T-helper 1 cell treated with Interleukin-12 subunit alpha and Interleukin-12 subunit beta and Interleukin-4 antibody, amounts not matched to agents 30 μg/mL and 1 μg/mL, for 36 hours (primary cell): ENCODE measurements around the gene ZFYVE21.
A peak's percentile ranks its signal among the peaks of the same experiment; 100 is the strongest.

ENCODE experiments used
- H3K27ac Mint-ChIP-seq: one replicate; pipeline ENCODE4 v1.8.0; 2021; ENCODE audit warnings: mild to moderate bottlenecking, mixed read lengths
- H3K27me3 Mint-ChIP-seq: one replicate; pipeline ENCODE4 v1.8.0; 2021; ENCODE audit warnings: low read depth, mixed read lengths
- H3K36me3 Mint-ChIP-seq: one replicate; pipeline ENCODE4 v1.8.0; 2021; ENCODE audit warnings: low read depth, mixed read lengths
- H3K4me1 Mint-ChIP-seq: one replicate; pipeline ENCODE4 v1.8.0; 2021; ENCODE audit warnings: low read depth, mixed read lengths
- H3K4me3 Mint-ChIP-seq: one replicate; pipeline ENCODE4 v1.8.0; 2021; ENCODE audit warnings: mild to moderate bottlenecking, moderate library complexity, mixed read lengths
- H3K9me3 Mint-ChIP-seq: one replicate; pipeline ENCODE4 v1.8.0; 2021; ENCODE audit warnings: mixed read lengths

Gene ZFYVE21

DNA sequence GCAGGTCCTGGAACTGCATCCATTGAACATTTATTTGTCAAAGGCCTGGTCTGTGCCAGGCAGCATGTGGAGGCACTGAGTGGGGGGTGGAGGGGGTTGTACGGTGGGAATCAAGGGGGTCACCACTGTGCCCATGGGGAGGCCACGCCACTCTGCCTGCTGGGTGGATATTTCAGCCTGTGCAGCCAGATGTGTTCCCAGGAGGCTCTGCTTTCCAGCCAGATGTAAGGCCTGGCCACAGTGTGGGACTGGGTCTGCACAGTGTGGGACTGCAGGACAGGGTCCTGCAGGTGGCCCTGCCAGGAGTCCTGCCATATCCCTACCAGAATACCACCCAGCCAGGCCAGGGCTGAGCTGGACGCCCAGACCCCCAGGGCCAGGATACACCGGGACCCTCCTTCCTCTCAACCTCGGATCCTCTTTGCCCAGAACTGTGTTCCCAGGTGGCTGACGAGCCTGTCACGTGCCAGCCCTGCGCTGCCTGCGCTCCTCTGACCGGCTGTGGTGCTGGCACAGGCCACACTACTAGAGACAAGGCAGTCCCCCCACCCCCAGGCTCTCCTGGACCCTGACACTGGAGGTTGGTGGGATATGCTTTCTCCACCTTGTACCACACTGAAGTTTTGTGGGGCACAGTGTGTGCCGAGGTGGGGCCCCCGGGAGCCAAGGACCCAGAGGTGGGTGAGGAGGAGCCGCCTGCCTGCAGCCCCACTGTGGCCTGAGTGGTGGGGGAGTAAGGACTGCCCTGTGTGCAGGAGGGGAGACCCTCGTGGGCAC lies 17.8 kb upstream of the ZFYVE21 start:
- H3K9me3 Mint-ChIP-seq: no peaks in the 10 kb centered on the region
- no peak overlapping the region for H3K27ac Mint-ChIP-seq
- H3K4me3 Mint-ChIP-seq: no peak overlapping the region
- H3K4me1 Mint-ChIP-seq: no peaks in the 10 kb centered on the region
- H3K27me3 Mint-ChIP-seq: no peaks in the 10 kb centered on the region
- H3K36me3 Mint-ChIP-seq: peaks cover 2% of the 10 kb centered on the region

DNA sequence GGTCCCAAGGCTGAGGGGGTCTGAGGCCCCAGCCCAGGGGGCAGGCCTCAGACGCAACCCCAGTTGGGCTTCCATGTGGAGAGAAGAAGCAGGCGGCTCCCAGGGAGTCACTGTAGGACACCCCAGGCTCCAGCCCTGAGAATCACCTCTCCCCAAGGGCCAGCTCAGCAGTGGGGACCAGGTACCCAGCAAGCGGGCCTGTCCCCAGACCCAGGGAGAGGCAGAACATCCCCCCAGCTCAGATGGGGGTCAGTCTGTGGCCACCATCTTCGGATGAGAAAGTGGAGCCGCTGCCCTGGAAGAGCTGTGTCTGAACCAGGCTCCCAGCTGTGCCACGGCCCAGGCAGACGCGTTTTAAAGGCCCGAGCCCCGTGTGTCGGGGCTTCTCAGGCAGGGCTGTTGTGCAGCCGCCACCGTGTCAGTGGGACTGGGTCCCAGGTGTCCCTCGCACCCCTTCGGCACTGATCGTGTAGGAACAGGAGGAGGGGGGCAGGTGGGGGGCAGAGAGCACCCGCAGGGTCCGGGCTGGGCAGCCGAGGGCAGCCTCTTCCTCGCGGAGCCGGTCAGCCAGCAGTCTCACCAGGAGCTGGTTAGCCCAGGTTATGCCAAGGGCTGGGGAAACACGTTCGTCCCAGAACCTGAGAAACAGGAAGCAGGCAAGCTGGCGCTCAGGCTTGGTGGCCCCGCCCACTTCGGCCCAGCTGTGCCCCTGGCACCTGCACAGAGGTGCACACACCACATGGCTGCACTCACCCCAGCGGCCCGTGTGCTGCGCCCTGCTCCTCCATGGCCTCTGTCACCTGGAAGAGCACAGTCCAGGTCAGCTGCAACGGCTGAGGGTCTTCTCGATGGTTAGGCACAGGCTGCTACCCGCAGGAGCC lies 17.0 kb upstream of the ZFYVE21 start:
- no peak overlapping the region for H3K27ac Mint-ChIP-seq
- peaks cover 5% of the 10 kb centered on the region for H3K36me3 Mint-ChIP-seq
- H3K4me3 Mint-ChIP-seq: no peak overlapping the region
- H3K4me1 Mint-ChIP-seq: peaks cover 2% of the 10 kb centered on the region
- H3K9me3 Mint-ChIP-seq: no peaks in the 10 kb centered on the region
- H3K27me3 Mint-ChIP-seq: no peaks in the 10 kb centered on the region

DNA sequence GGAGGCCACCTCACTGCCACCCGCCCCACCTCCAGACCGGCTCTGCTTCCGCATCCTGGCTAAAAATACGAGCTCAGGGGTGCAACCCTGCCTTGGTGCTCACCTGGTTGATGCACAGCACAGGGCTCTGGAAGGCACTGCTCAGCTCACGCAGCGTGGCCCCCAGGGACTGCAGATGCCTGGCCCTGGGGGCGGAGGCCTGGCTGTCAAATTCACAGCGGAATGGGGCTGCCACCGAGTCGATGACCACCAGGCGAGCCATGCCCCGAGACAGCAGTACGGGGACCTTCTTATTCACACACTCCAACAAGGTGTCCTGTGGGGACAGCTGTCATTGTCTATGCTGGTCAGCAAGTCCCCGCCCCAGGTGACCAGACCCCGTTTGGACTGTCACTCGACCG lies 16.3 kb upstream of the ZFYVE21 start:
- no peaks in the 10 kb centered on the region for H3K27me3 Mint-ChIP-seq
- peaks cover 8% of the 10 kb centered on the region for H3K36me3 Mint-ChIP-seq
- H3K4me1 Mint-ChIP-seq: peaks cover 6% of the 10 kb centered on the region
- no peak overlapping the region for H3K4me3 Mint-ChIP-seq
- no peak overlapping the region for H3K27ac Mint-ChIP-seq
- no peaks in the 10 kb centered on the region for H3K9me3 Mint-ChIP-seq

DNA sequence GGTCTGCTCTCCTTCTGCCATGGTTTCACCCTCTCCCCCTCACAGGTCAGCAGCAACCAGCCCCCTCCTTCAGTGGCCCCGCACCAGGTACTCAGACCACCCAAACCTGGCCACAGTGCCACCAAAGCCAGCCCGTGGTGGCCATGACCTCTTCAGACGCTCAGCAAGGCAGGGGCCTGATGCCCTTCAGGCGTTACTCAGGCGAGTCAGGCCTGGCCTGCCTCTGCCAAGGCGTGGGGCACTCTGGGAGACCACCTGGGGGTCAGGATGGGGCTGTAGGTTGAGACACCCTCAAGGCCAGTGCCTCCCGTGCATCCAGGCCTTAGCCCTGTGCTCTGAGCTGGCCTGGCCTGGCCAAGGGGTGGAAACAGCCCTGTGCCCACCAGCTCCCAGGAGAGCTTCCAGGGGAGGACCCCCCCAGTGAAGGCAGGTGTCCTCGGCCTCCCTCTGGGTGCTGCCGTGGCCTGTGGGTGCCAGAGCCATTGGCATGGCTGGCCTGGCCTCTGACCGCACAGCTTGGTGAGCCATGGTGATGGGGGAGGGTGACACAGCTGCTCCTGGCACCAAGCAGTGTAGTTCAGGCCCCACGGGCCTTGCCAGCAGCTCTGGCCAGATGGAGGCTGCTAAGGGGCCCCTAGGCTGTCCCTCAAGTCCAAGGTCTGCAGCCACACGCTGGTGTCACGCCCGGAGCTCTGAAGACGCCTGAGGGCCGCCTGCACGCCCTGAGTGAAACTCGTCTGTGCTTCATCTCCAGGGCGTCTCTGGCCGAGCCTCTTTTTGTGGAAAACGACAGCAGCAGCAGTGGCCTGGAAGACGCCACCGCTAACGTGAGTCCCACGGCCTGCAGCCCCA lies 15.5 kb upstream of the ZFYVE21 start:
- no peak overlapping the region for H3K27ac Mint-ChIP-seq
- no peaks in the 10 kb centered on the region for H3K9me3 Mint-ChIP-seq
- no peaks in the 10 kb centered on the region for H3K27me3 Mint-ChIP-seq
- H3K4me1 Mint-ChIP-seq: peaks cover 9% of the 10 kb centered on the region
- peaks cover 8% of the 10 kb centered on the region for H3K36me3 Mint-ChIP-seq
- no peak overlapping the region for H3K4me3 Mint-ChIP-seq

DNA sequence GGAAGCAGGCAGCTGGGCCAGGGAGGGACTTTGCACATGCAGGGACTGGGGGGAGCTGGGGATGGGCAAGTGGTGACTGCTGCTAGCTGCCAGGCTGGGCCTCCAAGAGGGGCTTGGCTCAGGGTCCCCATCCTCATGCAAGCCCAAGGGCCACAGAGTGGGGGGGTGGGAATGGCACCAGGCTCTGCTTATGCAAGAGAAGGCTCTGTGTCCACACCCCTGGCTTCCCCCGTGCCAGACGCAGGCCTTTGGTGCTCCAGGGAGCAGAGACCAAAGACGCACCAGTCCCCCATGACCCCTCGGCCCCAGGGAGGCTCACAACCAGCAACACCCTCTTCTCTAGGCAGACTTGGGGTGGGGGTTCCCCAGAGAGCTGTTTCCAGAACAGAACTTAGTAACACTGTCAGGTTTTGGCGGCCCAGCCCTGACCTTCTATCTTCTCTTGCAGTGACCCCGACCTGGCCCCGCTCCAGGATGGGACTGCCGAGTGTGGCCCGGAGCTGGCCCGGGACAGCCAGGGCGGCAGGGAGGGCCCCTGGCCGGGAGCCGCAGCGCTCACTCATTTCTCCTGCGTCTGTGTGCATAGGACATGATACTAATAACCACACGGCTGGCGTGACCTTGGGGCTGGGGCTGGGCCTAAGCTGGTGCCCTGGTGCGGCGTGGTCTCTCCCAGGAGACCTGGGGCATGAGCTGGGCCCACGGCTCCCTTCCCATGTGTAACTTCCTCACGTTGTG lies 14.7 kb upstream of the ZFYVE21 start:
- no peak overlapping the region for H3K4me3 Mint-ChIP-seq
- H3K27ac Mint-ChIP-seq: no peak overlapping the region
- H3K4me1 Mint-ChIP-seq: peaks cover 9% of the 10 kb centered on the region
- H3K27me3 Mint-ChIP-seq: no peaks in the 10 kb centered on the region
- H3K9me3 Mint-ChIP-seq: no peaks in the 10 kb centered on the region
- H3K36me3 Mint-ChIP-seq: peaks cover 8% of the 10 kb centered on the region

DNA sequence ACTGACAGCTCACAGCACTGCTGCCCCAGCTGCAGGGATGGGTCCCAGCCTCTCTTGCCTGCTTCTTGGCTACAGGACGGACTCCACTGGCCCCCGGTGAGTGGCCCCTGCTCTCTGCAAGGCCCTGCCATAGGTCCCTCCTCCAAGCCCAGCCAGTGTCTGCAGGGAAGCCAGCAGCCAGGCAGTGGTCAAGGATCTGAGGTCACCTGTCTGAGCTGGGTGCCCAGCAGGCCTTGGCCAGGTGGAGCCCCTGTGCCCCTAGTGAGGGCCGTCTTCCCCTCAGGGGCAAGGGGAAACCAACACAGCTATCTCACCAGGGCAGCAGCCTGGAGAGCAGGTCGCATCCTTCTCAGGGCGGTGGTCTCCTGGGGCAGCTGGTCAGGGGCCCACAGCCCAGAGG lies 13.5 kb upstream of the ZFYVE21 start:
- Mint-ChIP-seq H3K9me3 (no peaks in the 10 kb centered on the region), H3K4me1 (peaks cover 9% of the 10 kb centered on the region), H3K4me3 (no peak overlapping the region), H3K36me3 (peaks cover 8% of the 10 kb centered on the region), H3K27me3 (no peaks in the 10 kb centered on the region), H3K27ac (no peak overlapping the region)

DNA sequence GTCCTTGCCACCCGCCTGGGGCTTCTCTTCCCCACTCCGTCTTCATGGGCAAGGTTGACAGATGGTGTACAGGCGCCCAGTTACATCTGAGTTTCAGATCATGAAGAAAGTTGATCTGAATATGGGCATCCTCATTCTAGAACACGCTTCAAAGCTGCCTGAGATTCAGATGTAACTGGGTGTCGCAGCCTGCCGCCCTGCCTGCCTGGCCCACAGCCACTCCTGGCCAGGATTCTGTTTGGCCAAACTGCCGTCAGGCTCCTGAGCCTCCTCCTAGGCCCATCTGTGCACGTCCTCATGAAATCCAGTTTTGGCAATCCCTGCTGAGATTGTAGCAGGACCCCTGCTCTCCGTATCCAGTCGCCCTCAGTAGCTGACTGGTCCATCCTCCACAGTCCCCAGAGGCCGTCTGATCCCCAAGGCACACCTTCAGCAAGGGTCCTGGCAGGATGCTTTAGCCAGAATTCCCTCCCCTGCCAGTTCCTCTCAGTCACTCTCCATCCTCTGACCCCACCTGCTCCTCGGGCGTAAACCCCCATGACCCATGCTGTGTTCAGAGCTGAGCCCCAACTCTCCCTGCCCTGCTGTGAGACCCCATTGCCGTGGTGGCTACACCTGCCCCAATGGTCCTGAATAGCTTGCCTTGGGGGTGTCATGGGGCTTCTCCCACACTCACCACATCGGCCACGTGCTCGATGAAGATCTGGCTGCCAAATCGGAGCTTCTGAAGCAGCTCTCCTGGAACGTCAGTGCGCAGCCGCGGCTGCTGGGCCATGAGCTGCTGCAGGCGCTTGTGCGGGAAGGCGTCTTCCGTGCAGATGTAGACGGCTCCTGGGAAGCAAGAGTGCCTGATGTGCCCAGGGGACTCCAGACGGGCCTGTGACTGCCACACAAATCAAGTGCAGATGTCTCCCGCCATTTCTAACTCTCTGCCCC lies 12.8 kb upstream of the ZFYVE21 start:
- Mint-ChIP-seq H3K27me3 (no peaks in the 10 kb centered on the region), H3K4me3 (no peak overlapping the region), H3K4me1 (peaks cover 9% of the 10 kb centered on the region), H3K9me3 (no peaks in the 10 kb centered on the region), H3K36me3 (peaks cover 8% of the 10 kb centered on the region), H3K27ac (no peak overlapping the region)

DNA sequence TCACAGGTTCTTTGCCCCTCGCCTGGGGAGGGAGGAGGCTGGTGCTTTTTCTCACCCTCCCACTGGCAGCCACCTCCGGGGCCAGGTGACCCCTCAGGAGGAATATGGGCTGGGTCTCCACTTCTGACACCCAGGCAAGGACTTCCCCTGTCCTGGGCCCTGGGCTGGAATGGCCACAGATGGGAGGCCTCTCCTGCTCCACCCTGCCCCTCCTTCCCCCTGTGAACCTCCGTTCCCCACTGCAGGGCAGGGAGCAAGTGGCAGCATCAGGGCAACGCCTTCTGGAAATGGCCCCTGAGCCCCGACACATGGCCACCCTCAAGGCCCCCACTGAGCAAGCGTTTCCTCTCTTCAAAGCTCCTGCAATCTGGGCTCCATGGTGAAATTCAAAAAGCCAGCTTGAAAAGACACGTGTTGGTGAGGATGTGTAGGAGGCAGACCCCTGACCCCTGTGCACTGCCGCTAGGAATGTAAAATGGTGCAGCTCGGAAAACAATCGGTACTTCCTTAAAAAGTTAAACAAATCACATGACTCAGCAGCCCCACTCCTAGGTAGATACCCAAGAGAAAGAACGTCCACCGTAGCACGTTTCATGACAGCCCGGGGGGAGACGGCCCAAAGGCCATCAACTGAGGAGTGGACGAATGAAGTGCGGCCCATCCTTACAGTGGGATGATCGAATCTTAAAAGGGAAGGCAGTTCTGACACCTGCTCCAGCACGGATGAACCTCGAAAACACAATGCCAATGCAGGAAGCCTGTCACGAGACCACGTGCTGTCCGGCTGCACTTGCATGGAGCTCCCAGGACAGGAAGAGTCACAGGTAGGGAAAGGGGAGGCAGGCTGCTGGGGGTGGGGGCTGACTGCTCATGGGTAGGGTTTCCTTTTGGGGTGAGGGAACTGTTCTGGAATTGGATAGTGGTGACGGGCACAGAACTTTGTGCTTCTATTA lies 11.9 kb upstream of the ZFYVE21 start:
- Mint-ChIP-seq H3K9me3 (no peaks in the 10 kb centered on the region), H3K27me3 (no peaks in the 10 kb centered on the region), H3K27ac (peak overlapping the region; percentile 1), H3K4me1 (peaks cover 9% of the 10 kb centered on the region), H3K36me3 (peaks cover 8% of the 10 kb centered on the region), H3K4me3 (no peak overlapping the region)

DNA sequence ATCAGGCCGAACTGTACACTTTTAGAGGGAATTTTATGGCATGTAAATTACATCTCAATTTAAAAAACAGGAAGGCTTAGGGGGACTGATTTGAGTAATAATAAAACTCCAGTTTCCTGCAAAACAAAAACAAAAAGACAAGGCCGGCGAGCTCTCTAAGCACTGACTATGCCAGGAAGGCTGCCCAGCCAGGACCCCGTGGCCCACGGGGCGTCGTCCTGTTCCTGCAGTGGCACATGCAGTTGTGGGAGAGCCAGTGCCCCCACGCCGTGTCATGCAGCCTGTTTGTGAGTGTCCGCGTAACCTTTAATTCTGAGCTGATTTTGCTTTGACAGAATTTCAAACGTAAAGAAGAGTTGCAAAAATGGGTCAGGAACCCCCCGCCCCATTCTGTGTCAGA lies 10.9 kb upstream of the ZFYVE21 start:
- Mint-ChIP-seq H3K36me3 (peaks cover 12% of the 10 kb centered on the region), H3K27me3 (no peaks in the 10 kb centered on the region), H3K9me3 (no peaks in the 10 kb centered on the region), H3K4me1 (peaks cover 11% of the 10 kb centered on the region), H3K27ac (no peak overlapping the region), H3K4me3 (no peak overlapping the region)

DNA sequence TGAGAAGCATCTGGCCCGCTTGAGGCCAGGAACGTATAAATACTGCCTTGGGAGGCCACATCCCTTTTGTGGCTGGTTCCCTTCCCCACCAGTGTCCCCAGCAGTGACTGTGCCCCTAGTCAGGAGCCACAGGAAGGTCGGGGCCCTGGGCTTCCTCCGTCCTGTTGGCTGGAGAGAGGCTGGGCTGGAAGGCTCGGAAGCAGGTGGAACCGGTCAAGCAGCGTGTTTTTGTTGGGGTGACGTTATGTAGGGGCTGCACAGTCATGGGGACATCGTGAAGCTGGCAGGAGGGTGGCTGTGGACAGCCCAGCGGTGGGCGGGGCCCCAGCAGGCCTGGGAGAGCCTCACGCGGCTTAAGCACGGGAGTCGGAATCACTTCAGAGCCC lies 10.5 kb upstream of the ZFYVE21 start:
- peaks cover 12% of the 10 kb centered on the region for H3K36me3 Mint-ChIP-seq
- H3K27me3 Mint-ChIP-seq: no peaks in the 10 kb centered on the region
- H3K27ac Mint-ChIP-seq: no peak overlapping the region
- no peak overlapping the region for H3K4me3 Mint-ChIP-seq
- H3K9me3 Mint-ChIP-seq: no peaks in the 10 kb centered on the region
- peaks cover 11% of the 10 kb centered on the region for H3K4me1 Mint-ChIP-seq

DNA sequence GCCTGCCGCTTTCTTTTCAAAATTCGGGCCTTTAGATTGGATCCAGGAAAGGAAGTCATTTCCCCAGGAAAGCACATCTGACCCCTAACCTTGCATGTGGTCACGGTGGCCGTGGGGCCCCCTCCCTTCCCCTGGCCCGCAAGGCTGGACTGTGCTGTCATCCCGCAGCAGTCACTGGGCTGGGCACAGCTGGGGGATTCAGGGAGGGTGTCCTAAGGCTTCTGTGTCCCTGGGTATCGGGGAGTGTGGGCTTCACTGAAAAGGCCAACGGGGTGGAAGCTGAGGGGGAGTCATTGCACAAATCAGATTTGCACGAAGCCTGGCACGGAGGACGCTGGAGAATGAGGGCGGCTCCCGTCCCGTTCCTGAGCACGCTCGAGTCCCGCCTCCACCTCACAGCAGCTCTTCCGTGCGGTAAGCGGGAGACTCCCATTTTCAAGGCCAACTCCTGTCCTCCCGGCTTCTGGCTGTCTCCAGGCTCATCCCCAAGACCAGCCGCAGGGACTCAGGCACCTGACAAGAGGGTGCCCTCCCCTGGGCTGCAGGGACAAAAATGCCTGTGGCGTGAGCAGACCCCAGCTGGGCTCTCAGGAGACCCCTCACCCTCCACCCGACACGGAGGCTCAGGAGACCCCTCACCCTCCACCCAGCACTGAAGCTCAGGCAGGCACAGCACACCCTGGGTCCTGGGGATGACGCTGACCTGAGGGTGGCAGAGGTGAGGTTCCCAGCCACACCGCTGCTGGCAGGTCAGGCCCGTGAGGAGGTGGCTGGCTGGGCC lies 9.9 kb upstream of the ZFYVE21 start:
- Mint-ChIP-seq H3K36me3 (peaks cover 12% of the 10 kb centered on the region), H3K9me3 (no peaks in the 10 kb centered on the region), H3K27ac (no peak overlapping the region), H3K27me3 (no peaks in the 10 kb centered on the region), H3K4me3 (no peak overlapping the region), H3K4me1 (peaks cover 11% of the 10 kb centered on the region)
